ENCODE results near the gene GABARAP.

GRCh38 chr17:7207120-7208001 lies 34.9 kb downstream of the GABARAP start:
- no peak for TF ChIP-seq CTCF (IDR thresholded peaks at IDR 0.05)
- no peak for TF ChIP-seq EP300 (IDR thresholded peaks at IDR 0.05)
